ENCODE measurements around the gene SH2D6. TPM values are rescaled to one million over a fixed set of nuclear protein-coding genes. Genes with fewer than 3 reads are reported as not detected.
"Not testable (repeated sequence)": the region's sequence is repeated elsewhere in the genome, so short reads cannot be mapped to it uniquely, and the experiment has no call there.

The SH2D6 gene
- total RNA-seq, 2 experiments from 2014 or later: 0.52 to 0.82 TPM

DNA sequence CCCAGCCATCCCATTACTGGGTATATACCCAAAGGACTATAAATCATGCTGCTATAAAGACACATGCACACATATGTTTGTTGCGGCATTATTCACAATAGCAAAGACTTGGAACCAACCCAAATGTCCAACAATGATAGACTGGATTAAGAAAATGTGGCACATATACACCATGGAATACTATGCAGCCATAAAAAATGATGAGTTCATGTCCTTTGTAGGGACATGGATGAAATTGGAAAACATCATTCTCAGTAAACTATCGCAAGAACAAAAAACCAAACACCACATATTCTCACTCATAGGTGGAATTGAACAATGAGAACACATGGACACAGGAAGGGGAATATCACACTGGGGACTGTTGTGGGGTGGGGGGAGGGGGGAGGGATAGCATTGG, 66.1 kb downstream of the SH2D6 start:
- H3K36me3 Mint-ChIP-seq; H3K9me3 Mint-ChIP-seq (ENCODE audit: low read depth); ATAC-seq; H3K4me1 Mint-ChIP-seq; DNase-seq; H3K27ac Mint-ChIP-seq; H3K4me3 Mint-ChIP-seq; H3K27me3 Mint-ChIP-seq; CTCF ChIA-PET: not testable (repeated sequence)

DNA sequence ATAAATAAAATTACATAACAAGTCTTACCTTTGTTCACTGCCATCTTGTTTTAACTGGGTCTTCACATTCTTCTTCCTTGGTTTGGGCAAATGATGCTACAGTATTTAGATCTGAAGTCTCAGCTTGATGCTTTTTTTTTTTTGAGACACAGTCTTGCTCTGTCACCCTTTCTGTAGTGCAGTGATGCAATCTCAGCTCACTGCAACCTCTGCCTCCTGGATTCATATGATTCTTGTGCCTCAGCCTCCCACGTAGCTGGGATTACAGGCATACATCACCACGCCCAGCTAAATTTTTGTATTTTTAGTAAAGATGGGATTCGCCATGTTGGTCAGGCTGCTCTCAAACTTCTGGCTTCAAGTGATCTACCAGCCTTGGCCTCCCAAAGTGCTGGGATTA, 67.3 kb downstream of the SH2D6 start:
- H3K4me1 Mint-ChIP-seq: no peaks in the 10 kb centered on the region
- no peak overlapping the region for H3K4me3 Mint-ChIP-seq
- CTCF ChIA-PET: interaction anchor here (0.7 kb wide), 1 partner anchor 688 kb away, joined by 3 read pairs; no protein-coding TSS in a partner anchor
- H3K27me3 Mint-ChIP-seq: peaks cover 3% of the 10 kb centered on the region
- H3K36me3 Mint-ChIP-seq: no peaks in the 10 kb centered on the region
- H3K9me3 Mint-ChIP-seq (ENCODE audit: low read depth): no peaks in the 10 kb centered on the region
- DNase-seq (no peak), ATAC-seq (no peak)
- H3K27ac Mint-ChIP-seq: no peak overlapping the region

Other genes starting within 250 kb of the SH2D6 start
- gene TGOLN2, start 90.7 kb upstream of the SH2D6 start, total RNA-seq: 100 to 1,000 TPM; 109 to 116 TPM
- gene RETSAT, start 64.2 kb upstream of the SH2D6 start, total RNA-seq: 10 to 100 TPM; 28.2 to 35.5 TPM
- 10 to 100 TPM; 21.7 to 27.7 TPM for gene ELMOD3, start 63.9 kb upstream of the SH2D6 start, total RNA-seq
- gene CAPG, start 8.3 kb upstream of the SH2D6 start, total RNA-seq: 100 to 1,000 TPM; 204 to 211 TPM
- 100 to 1,000 TPM; 271 to 336 TPM for gene MAT2A, start 120.5 kb downstream of the SH2D6 start, total RNA-seq
- gene GGCX, start 142.8 kb downstream of the SH2D6 start, total RNA-seq: 10 to 100 TPM; 26.0 to 26.7 TPM
- gene VAMP8, start 158.9 kb downstream of the SH2D6 start, total RNA-seq: 100 to 1,000 TPM in 1 of 2 experiments, 10 to 100 TPM in 1; 99.6 to 124 TPM
- 10 to 100 TPM; 84.4 to 88.4 TPM for gene VAMP5, start 165.7 kb downstream of the SH2D6 start, total RNA-seq
- gene RNF181, start 177.0 kb downstream of the SH2D6 start, total RNA-seq: 100 to 1,000 TPM; 100 to 110 TPM
- gene TMEM150A, start 184.0 kb downstream of the SH2D6 start, total RNA-seq: 1 to 10 TPM in 1 of 2 experiments, under 1 TPM in 1; 0.91 to 1.7 TPM
- gene C2orf68, start 193.4 kb downstream of the SH2D6 start, total RNA-seq: 10 to 100 TPM; 47.3 to 47.9 TPM
- gene USP39, start 197.5 kb downstream of the SH2D6 start, total RNA-seq: 100 to 1,000 TPM in 1 of 2 experiments, 10 to 100 TPM in 1; 84.2 to 101 TPM
- not detected for gene SFTPB, start 249.5 kb downstream of the SH2D6 start, total RNA-seq

All from activated CD8-positive, alpha-beta memory T cell treated with anti-CD3 and anti-CD28 coated beads, Interleukin-2, amount 10 ng/mL, durations not matched to agents 7 days and 5 days (primary cell).